ENCODE measurements around the gene ADAMTS13. TPM values are rescaled to one million over a fixed set of nuclear protein-coding genes. Genes with fewer than 3 reads are reported as not detected.

The ADAMTS13 gene
- total RNA-seq, 1 donor from 2014 or later: 1.3 TPM

- Mint-ChIP-seq H3K27me3 (peaks cover 1% of the 10 kb centered on the region), H3K36me3 (ENCODE audit: low read depth) (no peaks in the 10 kb centered on the region), H3K9me3 (no peaks in the 10 kb centered on the region), H3K4me3 (no peak overlapping the region), H3K27ac (no peak overlapping the region), H3K4me1 (no peaks in the 10 kb centered on the region)
- DNase-seq: no peak
- intact Hi-C loops (cut with micrococcal nuclease): no loop called here
Observed at GRCh38 chr9:133493428-133493827, 71.3 kb downstream of the ADAMTS13 start.

GRCh38 chr9:133493845-133494540 lies 71.8 kb downstream of the ADAMTS13 start:
- DNase-seq: no peak
- intact Hi-C loops (cut with micrococcal nuclease): no loop called here
- H3K27me3 Mint-ChIP-seq: peaks cover 1% of the 10 kb centered on the region
- no peaks in the 10 kb centered on the region for H3K9me3 Mint-ChIP-seq
- H3K4me3 Mint-ChIP-seq: no peak overlapping the region
- H3K27ac Mint-ChIP-seq: no peak overlapping the region
- H3K36me3 Mint-ChIP-seq (ENCODE audit: low read depth): no peaks in the 10 kb centered on the region
- no peaks in the 10 kb centered on the region for H3K4me1 Mint-ChIP-seq

- Mint-ChIP-seq H3K27me3 (peaks cover 1% of the 10 kb centered on the region), H3K9me3 (no peaks in the 10 kb centered on the region), H3K4me3 (no peak overlapping the region), H3K27ac (no peak overlapping the region), H3K36me3 (ENCODE audit: low read depth) (no peaks in the 10 kb centered on the region), H3K4me1 (no peaks in the 10 kb centered on the region)
- no peak for DNase-seq
- intact Hi-C loops (cut with micrococcal nuclease): no loop called here
Observed at GRCh38 chr9:133494636-133495326, 72.6 kb downstream of the ADAMTS13 start.

- Mint-ChIP-seq H3K27ac (no peak overlapping the region), H3K9me3 (no peaks in the 10 kb centered on the region), H3K4me3 (no peak overlapping the region), H3K36me3 (ENCODE audit: low read depth) (no peaks in the 10 kb centered on the region), H3K27me3 (no peaks in the 10 kb centered on the region), H3K4me1 (no peaks in the 10 kb centered on the region)
- no peak for DNase-seq
- intact Hi-C loops (cut with micrococcal nuclease): no loop called here
Observed at GRCh38 chr9:133495327-133496293, 73.4 kb downstream of the ADAMTS13 start.

GRCh38 chr9:133496861-133497842 lies 75.0 kb downstream of the ADAMTS13 start:
- DNase-seq: no peak
- Mint-ChIP-seq H3K4me3 (no peak overlapping the region), H3K36me3 (ENCODE audit: low read depth) (no peaks in the 10 kb centered on the region), H3K4me1 (no peaks in the 10 kb centered on the region), H3K9me3 (peaks cover 13% of the 10 kb centered on the region), H3K27me3 (no peaks in the 10 kb centered on the region), H3K27ac (no peak overlapping the region)
- intact Hi-C loops (cut with micrococcal nuclease): no loop called here

GRCh38 chr9:133499132-133499891 lies 77.1 kb downstream of the ADAMTS13 start:
- Mint-ChIP-seq H3K9me3 (peaks cover 20% of the 10 kb centered on the region), H3K4me3 (no peak overlapping the region), H3K27me3 (peaks cover 6% of the 10 kb centered on the region), H3K36me3 (ENCODE audit: low read depth) (no peaks in the 10 kb centered on the region), H3K27ac (no peak overlapping the region), H3K4me1 (no peaks in the 10 kb centered on the region)
- no peak for DNase-seq
- intact Hi-C loops (cut with micrococcal nuclease): no loop called here

- no peak for DNase-seq
- Mint-ChIP-seq H3K4me3 (no peak overlapping the region), H3K27me3 (peaks cover 6% of the 10 kb centered on the region), H3K9me3 (peaks cover 20% of the 10 kb centered on the region), H3K27ac (no peak overlapping the region), H3K4me1 (no peaks in the 10 kb centered on the region), H3K36me3 (ENCODE audit: low read depth) (no peaks in the 10 kb centered on the region)
- intact Hi-C loops (cut with micrococcal nuclease): no loop called here
Observed at GRCh38 chr9:133499892-133500270, 77.7 kb downstream of the ADAMTS13 start.

GRCh38 chr9:133502112-133502511 lies 79.9 kb downstream of the ADAMTS13 start:
- no peaks in the 10 kb centered on the region for H3K36me3 Mint-ChIP-seq (ENCODE audit: low read depth)
- H3K9me3 Mint-ChIP-seq: peaks cover 20% of the 10 kb centered on the region
- H3K27me3 Mint-ChIP-seq: peaks cover 6% of the 10 kb centered on the region
- DNase-seq: no peak
- intact Hi-C loops (cut with micrococcal nuclease): no loop called here
- no peak overlapping the region for H3K27ac Mint-ChIP-seq
- H3K4me3 Mint-ChIP-seq: no peak overlapping the region
- H3K4me1 Mint-ChIP-seq: no peaks in the 10 kb centered on the region

GRCh38 chr9:133505186-133505830 lies 83.1 kb downstream of the ADAMTS13 start:
- Mint-ChIP-seq H3K27ac (no peak overlapping the region), H3K4me1 (peaks cover 6% of the 10 kb centered on the region), H3K9me3 (peaks cover 20% of the 10 kb centered on the region), H3K4me3 (no peak overlapping the region), H3K36me3 (ENCODE audit: low read depth) (no peaks in the 10 kb centered on the region), H3K27me3 (peaks cover 6% of the 10 kb centered on the region)
- intact Hi-C loops (cut with micrococcal nuclease): no loop called here
- no peak for DNase-seq

- Mint-ChIP-seq H3K9me3 (peaks cover 16% of the 10 kb centered on the region), H3K36me3 (ENCODE audit: low read depth) (no peaks in the 10 kb centered on the region), H3K4me3 (no peak overlapping the region), H3K27me3 (peaks cover 6% of the 10 kb centered on the region), H3K4me1 (peaks cover 6% of the 10 kb centered on the region), H3K27ac (no peak overlapping the region)
- intact Hi-C loops (cut with micrococcal nuclease): no loop called here
- DNase-seq: no peak
Observed at GRCh38 chr9:133505901-133506652, 83.9 kb downstream of the ADAMTS13 start.

- DNase-seq: no peak
- no peaks in the 10 kb centered on the region for H3K36me3 Mint-ChIP-seq (ENCODE audit: low read depth)
- peaks cover 6% of the 10 kb centered on the region for H3K27me3 Mint-ChIP-seq
- peaks cover 11% of the 10 kb centered on the region for H3K9me3 Mint-ChIP-seq
- peaks cover 6% of the 10 kb centered on the region for H3K4me1 Mint-ChIP-seq
- no peak overlapping the region for H3K27ac Mint-ChIP-seq
- no peak overlapping the region for H3K4me3 Mint-ChIP-seq
- intact Hi-C loops (cut with micrococcal nuclease): no loop called here
Observed at GRCh38 chr9:133506653-133507038, 84.5 kb downstream of the ADAMTS13 start.
